ENCODE data around the gene IFT88. TPM values are rescaled to one million over a fixed set of nuclear protein-coding genes. Genes with fewer than 3 reads are reported as not detected.

IFT88 gene
- total RNA-seq, 1 experiment from 2014 or later, result 19.4 TPM

DNA sequence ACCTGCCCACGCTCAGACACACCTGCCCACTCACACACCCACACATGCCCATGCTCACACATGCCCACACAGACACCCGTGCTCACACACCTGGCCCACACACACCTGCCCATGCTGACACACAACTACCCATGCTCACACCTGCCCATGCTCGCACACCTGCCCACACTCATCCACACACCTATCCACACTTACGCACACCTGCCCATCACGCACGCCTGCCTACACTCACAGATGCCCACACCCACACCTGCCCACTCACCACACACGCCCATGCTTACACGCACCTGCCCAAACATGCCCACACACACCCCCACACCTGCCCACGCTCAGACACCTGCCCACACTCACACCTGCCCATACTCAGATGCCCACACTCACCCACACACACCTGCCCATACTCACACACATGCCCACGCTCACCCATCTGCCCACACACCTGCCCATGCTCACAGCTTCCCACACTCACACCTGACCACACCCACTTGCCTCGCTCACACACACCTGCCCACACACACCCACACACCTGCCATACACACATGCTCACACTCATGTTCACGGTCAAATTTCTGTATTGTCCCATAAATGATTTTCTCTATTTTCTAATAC, 152.1 kb downstream of the IFT88 start:
- Histone ChIP-seq H3K27ac (ENCODE audit: low read depth, low read length, poor library complexity, severe bottlenecking) (no peak overlapping the region), H3K27me3 (replicated peaks; ENCODE audit: insufficient read depth, low read depth, low read length, poor library complexity) (no peaks in the 10 kb centered on the region), H3K9me3 (ENCODE audit: low read depth, low read length, poor library complexity, severe bottlenecking) (no peaks in the 10 kb centered on the region), H3K4me3 (ENCODE audit: low read depth, low read length, poor library complexity, severe bottlenecking) (no peak overlapping the region), H3K36me3 (ENCODE audit: insufficient read depth, low read length, poor library complexity, severe bottlenecking) (no peaks in the 10 kb centered on the region), H3K4me1 (ENCODE audit: insufficient read depth, low read length, poor library complexity, severe bottlenecking) (peaks cover 6% of the 10 kb centered on the region)
- intact Hi-C loops (cut with micrococcal nuclease; ENCODE audit: unreplicated experiment), result no loop called here
- no peak for TF ChIP-seq EZH2 (IDR thresholded peaks at IDR 0.05; ENCODE audit: borderline replicate concordance, low read depth, low read length, poor library complexity, severe bottlenecking)
- TF ChIP-seq, protein P1, sequence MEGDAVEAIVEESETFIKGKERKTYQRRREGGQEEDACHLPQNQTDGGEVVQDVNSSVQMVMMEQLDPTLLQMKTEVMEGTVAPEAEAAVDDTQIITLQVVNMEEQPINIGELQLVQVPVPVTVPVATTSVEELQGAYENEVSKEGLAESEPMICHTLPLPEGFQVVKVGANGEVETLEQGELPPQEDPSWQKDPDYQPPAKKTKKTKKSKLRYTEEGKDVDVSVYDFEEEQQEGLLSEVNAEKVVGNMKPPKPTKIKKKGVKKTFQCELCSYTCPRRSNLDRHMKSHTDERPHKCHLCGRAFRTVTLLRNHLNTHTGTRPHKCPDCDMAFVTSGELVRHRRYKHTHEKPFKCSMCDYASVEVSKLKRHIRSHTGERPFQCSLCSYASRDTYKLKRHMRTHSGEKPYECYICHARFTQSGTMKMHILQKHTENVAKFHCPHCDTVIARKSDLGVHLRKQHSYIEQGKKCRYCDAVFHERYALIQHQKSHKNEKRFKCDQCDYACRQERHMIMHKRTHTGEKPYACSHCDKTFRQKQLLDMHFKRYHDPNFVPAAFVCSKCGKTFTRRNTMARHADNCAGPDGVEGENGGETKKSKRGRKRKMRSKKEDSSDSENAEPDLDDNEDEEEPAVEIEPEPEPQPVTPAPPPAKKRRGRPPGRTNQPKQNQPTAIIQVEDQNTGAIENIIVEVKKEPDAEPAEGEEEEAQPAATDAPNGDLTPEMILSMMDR (conservative IDR thresholded peaks at IDR 0.05; ENCODE audit: low read depth, low read length), result no peak
- DNase-seq (ENCODE audit: low spot score), result no peak
- no TSS peak for BruUV-seq (replicated peaks)
- POLR2A ChIA-PET (ENCODE audit: low non-redundant PET), result no interaction called here
- CTCF ChIA-PET, result no interaction called here

DNA sequence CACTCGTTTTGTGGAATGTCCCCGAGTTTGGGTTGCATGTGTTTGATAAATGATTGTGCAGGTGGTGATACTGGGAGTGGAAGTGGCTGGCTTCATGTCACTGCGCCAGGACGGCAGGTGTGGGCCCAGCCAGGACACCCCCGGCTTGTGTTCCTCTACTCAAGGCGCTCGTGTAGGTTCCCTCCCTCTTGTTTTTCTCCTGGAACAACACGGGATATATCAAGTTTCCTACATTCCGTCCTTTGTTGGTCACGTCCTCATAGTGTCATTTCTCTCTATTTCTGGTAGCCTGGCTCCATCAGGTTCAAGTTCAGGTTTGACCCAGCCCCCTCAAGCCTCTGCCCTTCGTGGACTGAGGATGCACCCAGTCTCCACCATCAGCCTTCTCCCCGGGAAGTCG, 152.8 kb downstream of the IFT88 start:
- Histone ChIP-seq H3K36me3 (ENCODE audit: insufficient read depth, low read length, poor library complexity, severe bottlenecking) (no peaks in the 10 kb centered on the region), H3K4me1 (ENCODE audit: insufficient read depth, low read length, poor library complexity, severe bottlenecking) (peaks cover 5% of the 10 kb centered on the region), H3K27ac (ENCODE audit: low read depth, low read length, poor library complexity, severe bottlenecking) (no peak overlapping the region), H3K9me3 (ENCODE audit: low read depth, low read length, poor library complexity, severe bottlenecking) (no peaks in the 10 kb centered on the region), H3K4me3 (ENCODE audit: low read depth, low read length, poor library complexity, severe bottlenecking) (no peak overlapping the region), H3K27me3 (replicated peaks; ENCODE audit: insufficient read depth, low read depth, low read length, poor library complexity) (no peaks in the 10 kb centered on the region)
- intact Hi-C loops (cut with micrococcal nuclease; ENCODE audit: unreplicated experiment), result no loop called here
- no peak for TF ChIP-seq EZH2 (IDR thresholded peaks at IDR 0.05; ENCODE audit: borderline replicate concordance, low read depth, low read length, poor library complexity, severe bottlenecking)
- TF ChIP-seq, protein P1 (conservative IDR thresholded peaks at IDR 0.05; ENCODE audit: low read depth, low read length), result no peak
- ChIA-PET CTCF (no interaction called here), POLR2A (ENCODE audit: low non-redundant PET) (no interaction called here)
- no peak for DNase-seq (ENCODE audit: low spot score)
- BruUV-seq (replicated peaks), result no TSS peak

DNA sequence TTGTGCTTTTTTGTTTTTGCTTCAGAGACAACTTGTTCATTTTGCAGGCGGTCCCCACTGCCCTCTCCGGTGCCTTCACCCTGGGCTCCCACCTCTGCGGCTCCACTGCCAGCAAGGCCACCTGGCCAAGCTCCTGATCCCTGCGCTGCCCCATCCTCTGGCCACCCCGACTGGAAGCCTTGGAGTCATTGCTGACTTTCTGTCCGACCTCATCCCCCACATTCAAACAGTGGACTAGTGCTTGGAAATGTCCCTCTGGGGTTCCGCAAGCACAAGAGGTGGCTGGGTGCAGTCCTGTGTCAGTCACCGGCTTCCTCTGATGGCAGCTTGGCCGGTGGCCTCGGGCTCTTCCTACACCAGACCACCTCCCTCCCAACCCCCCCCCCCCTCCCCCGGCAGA, 153.5 kb downstream of the IFT88 start:
- no TSS peak for BruUV-seq (replicated peaks)
- DNase-seq (ENCODE audit: low spot score), result no peak
- CTCF ChIA-PET, result interaction anchor here (0.7 kb wide), 1 partner anchor 149 kb away, joined by 3 read pairs; no protein-coding TSS in a partner anchor
- Histone ChIP-seq H3K27ac (ENCODE audit: low read depth, low read length, poor library complexity, severe bottlenecking) (no peak overlapping the region), H3K36me3 (ENCODE audit: insufficient read depth, low read length, poor library complexity, severe bottlenecking) (no peaks in the 10 kb centered on the region), H3K4me1 (ENCODE audit: insufficient read depth, low read length, poor library complexity, severe bottlenecking) (peaks cover 5% of the 10 kb centered on the region), H3K27me3 (replicated peaks; ENCODE audit: insufficient read depth, low read depth, low read length, poor library complexity) (no peaks in the 10 kb centered on the region), H3K9me3 (ENCODE audit: low read depth, low read length, poor library complexity, severe bottlenecking) (no peaks in the 10 kb centered on the region), H3K4me3 (ENCODE audit: low read depth, low read length, poor library complexity, severe bottlenecking) (no peak overlapping the region)
- POLR2A ChIA-PET (ENCODE audit: low non-redundant PET), result no interaction called here
- intact Hi-C loops (cut with micrococcal nuclease; ENCODE audit: unreplicated experiment), result no loop called here
- TF ChIP-seq, protein P1 (conservative IDR thresholded peaks at IDR 0.05; ENCODE audit: low read depth, low read length), result no peak
- TF ChIP-seq EZH2 (IDR thresholded peaks at IDR 0.05; ENCODE audit: borderline replicate concordance, low read depth, low read length, poor library complexity, severe bottlenecking), result no peak
